NT2/D1 (cell line): ENCODE measurements around the gene MAP2K3.

Source experiments
- YY1 ChIP-seq: IDR thresholded peaks from 2 replicates; pipeline ENCODE4 v1.6.1; 2011; ENCODE audit not compliant: insufficient read length, insufficient read depth
- ZNF274 ChIP-seq: IDR thresholded peaks from 2 replicates; pipeline ENCODE4 v1.6.1; 2011; ENCODE audit warnings: mild to moderate bottlenecking, low read depth, low read length

DNA sequence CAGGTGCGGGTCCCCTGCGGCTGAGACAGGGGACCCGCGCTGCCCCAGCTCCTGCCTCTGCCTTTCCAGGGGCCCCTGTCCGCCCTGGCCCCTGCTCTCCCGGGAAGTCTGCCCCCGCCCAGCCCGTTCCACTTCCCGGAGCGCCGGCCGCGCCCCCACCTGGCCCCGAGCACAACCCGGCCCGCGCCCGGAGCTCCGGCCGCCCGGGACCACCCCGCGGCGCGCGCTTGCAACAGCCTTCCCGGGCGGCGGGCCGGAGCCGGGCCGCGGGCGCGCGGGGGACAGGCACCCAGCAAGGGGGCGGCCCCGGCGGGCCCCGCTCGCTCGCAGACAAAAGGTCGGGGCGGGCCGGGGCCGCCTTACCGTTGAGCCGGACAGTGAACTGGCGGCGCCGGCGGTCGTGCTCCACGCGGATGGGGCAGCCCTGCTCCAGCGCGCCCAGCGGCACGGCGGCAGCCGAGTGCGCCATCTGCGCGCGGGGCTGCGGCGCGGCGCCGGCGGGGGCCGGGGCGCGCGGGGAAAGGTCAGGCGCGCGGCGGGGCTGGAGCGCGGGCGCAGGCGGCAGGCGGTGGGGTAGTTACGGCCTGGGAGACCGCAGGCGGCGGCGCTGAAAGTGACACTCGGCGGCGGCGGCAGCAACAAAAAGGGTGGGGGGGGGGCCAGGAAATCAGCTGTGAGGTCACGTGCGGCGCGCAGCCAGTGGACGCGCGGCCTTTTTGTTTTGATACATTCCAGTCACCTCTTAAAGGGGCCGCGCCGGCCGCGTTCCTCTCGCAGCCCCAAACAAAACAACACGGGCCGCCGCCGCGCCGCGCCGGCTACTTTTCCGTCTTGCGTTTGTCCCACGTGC lies 31.5 kb upstream of the MAP2K3 start, which contains the start of gene NATD1:
- TF ChIP-seq YY1 (no peak), ZNF274 (no peak)
